ENCODE results near the gene MAPKAPK2.

DNA sequence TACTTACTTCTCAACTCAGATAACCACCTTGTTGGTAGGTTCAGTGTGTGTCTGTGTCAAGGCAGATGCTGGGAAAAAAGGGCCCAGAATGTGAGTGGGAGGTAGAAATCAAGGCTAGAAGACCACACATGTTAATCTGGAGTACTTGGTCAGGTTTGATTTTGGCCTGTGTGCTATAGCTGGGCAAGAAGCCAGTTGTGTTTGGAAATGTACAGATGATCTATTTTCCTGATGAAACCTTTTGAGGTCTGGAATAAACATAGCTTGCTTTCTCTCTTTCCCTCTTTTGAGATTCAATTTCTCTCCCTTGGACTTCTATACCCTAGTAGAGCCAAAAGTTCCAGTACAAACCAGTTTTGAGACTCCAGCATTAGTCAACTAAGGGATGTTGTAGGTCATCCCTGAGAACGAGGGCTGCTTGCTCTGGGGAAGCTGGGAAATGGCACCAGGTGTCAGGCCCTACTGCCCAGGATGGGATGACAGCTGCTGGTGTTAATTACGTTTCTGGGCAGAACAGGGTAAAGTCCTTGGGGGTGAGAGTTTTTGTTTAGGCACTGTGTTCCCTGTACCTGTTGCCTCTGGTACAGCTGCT lies 15.8 kb downstream of the MAPKAPK2 start:
- TF ChIP-seq, protein P1, sequence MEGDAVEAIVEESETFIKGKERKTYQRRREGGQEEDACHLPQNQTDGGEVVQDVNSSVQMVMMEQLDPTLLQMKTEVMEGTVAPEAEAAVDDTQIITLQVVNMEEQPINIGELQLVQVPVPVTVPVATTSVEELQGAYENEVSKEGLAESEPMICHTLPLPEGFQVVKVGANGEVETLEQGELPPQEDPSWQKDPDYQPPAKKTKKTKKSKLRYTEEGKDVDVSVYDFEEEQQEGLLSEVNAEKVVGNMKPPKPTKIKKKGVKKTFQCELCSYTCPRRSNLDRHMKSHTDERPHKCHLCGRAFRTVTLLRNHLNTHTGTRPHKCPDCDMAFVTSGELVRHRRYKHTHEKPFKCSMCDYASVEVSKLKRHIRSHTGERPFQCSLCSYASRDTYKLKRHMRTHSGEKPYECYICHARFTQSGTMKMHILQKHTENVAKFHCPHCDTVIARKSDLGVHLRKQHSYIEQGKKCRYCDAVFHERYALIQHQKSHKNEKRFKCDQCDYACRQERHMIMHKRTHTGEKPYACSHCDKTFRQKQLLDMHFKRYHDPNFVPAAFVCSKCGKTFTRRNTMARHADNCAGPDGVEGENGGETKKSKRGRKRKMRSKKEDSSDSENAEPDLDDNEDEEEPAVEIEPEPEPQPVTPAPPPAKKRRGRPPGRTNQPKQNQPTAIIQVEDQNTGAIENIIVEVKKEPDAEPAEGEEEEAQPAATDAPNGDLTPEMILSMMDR (IDR thresholded peaks at IDR 0.05 in 4 of 5, conservative IDR thresholded peaks at IDR 0.05 in 1 of 5) = no peak
- peak in 1 of 2 donors; percentile 36 for TF ChIP-seq POLR2A (IDR thresholded peaks at IDR 0.05)
